Activated naive CD8-positive, alpha-beta T cell treated with anti-CD3 and anti-CD28 coated beads, Interleukin-2, amount 50 U/mL, for 24 hours (primary cell): ENCODE data around the gene TMC1.

Experiments
- ATAC-seq: fragments of 150-1000 bp; cut with Tn5 transposase; one replicate; pipeline ENCODE4 v1.10.0; 2021
- DNase-seq: peaks from one replicate; pipeline ENCODE4 v3.0.0; 2021
- H3K27ac Mint-ChIP-seq: one replicate; pipeline ENCODE4 v1.8.0; 2021; ENCODE audit warnings: mild to moderate bottlenecking, mixed read lengths
- H3K27me3 Mint-ChIP-seq: one replicate; pipeline ENCODE4 v1.8.0; 2021; ENCODE audit warnings: mixed read lengths
- H3K36me3 Mint-ChIP-seq: one replicate; pipeline ENCODE4 v1.8.0; 2021; ENCODE audit warnings: low read depth, mixed read lengths
- H3K4me1 Mint-ChIP-seq: one replicate; pipeline ENCODE4 v1.8.0; 2021; ENCODE audit warnings: mixed read lengths
- H3K4me3 Mint-ChIP-seq: one replicate; pipeline ENCODE4 v1.8.0; 2021; ENCODE audit warnings: mild to moderate bottlenecking, moderate library complexity, mixed read lengths
- H3K9me3 Mint-ChIP-seq: one replicate; pipeline ENCODE4 v1.8.0; 2021; ENCODE audit warnings: mixed read lengths

Gene TMC1

GRCh38 chr9:72597181-72597517 is 75.7 kb downstream of the TMC1 start:
- H3K36me3 Mint-ChIP-seq, result no peaks in the 10 kb centered on the region
- H3K27ac Mint-ChIP-seq, result no peak overlapping the region
- DNase-seq (no peak), ATAC-seq (peak; percentile 22)
- peaks cover 11% of the 10 kb centered on the region for H3K4me1 Mint-ChIP-seq
- H3K4me3 Mint-ChIP-seq, result no peak overlapping the region
- H3K9me3 Mint-ChIP-seq, result no peaks in the 10 kb centered on the region
- peaks cover 14% of the 10 kb centered on the region for H3K27me3 Mint-ChIP-seq

GRCh38 chr9:72597601-72598000 is 76.2 kb downstream of the TMC1 start:
- Mint-ChIP-seq H3K27ac (no peak overlapping the region), H3K9me3 (no peaks in the 10 kb centered on the region), H3K4me3 (no peak overlapping the region), H3K4me1 (peaks cover 11% of the 10 kb centered on the region), H3K27me3 (peaks cover 14% of the 10 kb centered on the region), H3K36me3 (no peaks in the 10 kb centered on the region)
- ATAC-seq (no peak), DNase-seq (no peak)

- Mint-ChIP-seq H3K4me3 (no peak overlapping the region), H3K27ac (no peak overlapping the region), H3K36me3 (no peaks in the 10 kb centered on the region), H3K9me3 (no peaks in the 10 kb centered on the region), H3K4me1 (peaks cover 9% of the 10 kb centered on the region), H3K27me3 (peaks cover 10% of the 10 kb centered on the region)
- no peak for ATAC-seq
- no peak for DNase-seq
Measured at GRCh38 chr9:72598639-72599038, 77.2 kb downstream of the TMC1 start.

GRCh38 chr9:72599874-72600534 is 78.6 kb downstream of the TMC1 start:
- DNase-seq, result no peak
- Mint-ChIP-seq H3K4me3 (no peak overlapping the region), H3K36me3 (no peaks in the 10 kb centered on the region)

GRCh38 chr9:72600671-72601070 is 79.3 kb downstream of the TMC1 start:
- peaks cover 9% of the 10 kb centered on the region for H3K4me1 Mint-ChIP-seq
- DNase-seq, result no peak
- peaks cover 2% of the 10 kb centered on the region for H3K27me3 Mint-ChIP-seq
- H3K9me3 Mint-ChIP-seq, result no peaks in the 10 kb centered on the region
- H3K36me3 Mint-ChIP-seq, result no peaks in the 10 kb centered on the region
- no peak overlapping the region for H3K4me3 Mint-ChIP-seq
- ATAC-seq, result no peak
- no peak overlapping the region for H3K27ac Mint-ChIP-seq

More at GRCh38 chr9:72599874-72600534, 78.6 kb downstream of the TMC1 start:
- Mint-ChIP-seq H3K27ac (no peak overlapping the region), H3K9me3 (no peaks in the 10 kb centered on the region), H3K27me3 (peaks cover 4% of the 10 kb centered on the region), H3K4me1 (peaks cover 9% of the 10 kb centered on the region)
- ATAC-seq, result no peak

GRCh38 chr9:72601615-72602014 is 80.2 kb downstream of the TMC1 start:
- ATAC-seq, result no peak

GRCh38 chr9:72612449-72612848 is 91.0 kb downstream of the TMC1 start:
- ATAC-seq, result no peak
- H3K27me3 Mint-ChIP-seq, result peaks cover 3% of the 10 kb centered on the region
- no peak overlapping the region for H3K27ac Mint-ChIP-seq
- H3K9me3 Mint-ChIP-seq, result no peaks in the 10 kb centered on the region
- DNase-seq, result no peak
- H3K36me3 Mint-ChIP-seq, result no peaks in the 10 kb centered on the region
- H3K4me3 Mint-ChIP-seq, result no peak overlapping the region
- H3K4me1 Mint-ChIP-seq, result no peaks in the 10 kb centered on the region

More at GRCh38 chr9:72601615-72602014, 80.2 kb downstream of the TMC1 start:
- H3K27ac Mint-ChIP-seq, result no peak overlapping the region
- peaks cover 2% of the 10 kb centered on the region for H3K27me3 Mint-ChIP-seq
- H3K36me3 Mint-ChIP-seq, result no peaks in the 10 kb centered on the region
- H3K9me3 Mint-ChIP-seq, result no peaks in the 10 kb centered on the region
- H3K4me1 Mint-ChIP-seq, result peaks cover 3% of the 10 kb centered on the region
- no peak overlapping the region for H3K4me3 Mint-ChIP-seq
- DNase-seq, result no peak

GRCh38 chr9:72614067-72614466 is 92.7 kb downstream of the TMC1 start:
- Mint-ChIP-seq H3K9me3 (no peaks in the 10 kb centered on the region), H3K4me3 (no peak overlapping the region), H3K36me3 (no peaks in the 10 kb centered on the region), H3K4me1 (no peaks in the 10 kb centered on the region), H3K27ac (no peak overlapping the region), H3K27me3 (peaks cover 2% of the 10 kb centered on the region)
- no peak for ATAC-seq
- no peak for DNase-seq

GRCh38 chr9:72615931-72616330 is 94.5 kb downstream of the TMC1 start:
- no peak for ATAC-seq
- no peak for DNase-seq
- Mint-ChIP-seq H3K4me3 (no peak overlapping the region), H3K27ac (no peak overlapping the region), H3K4me1 (no peaks in the 10 kb centered on the region), H3K36me3 (no peaks in the 10 kb centered on the region), H3K27me3 (peaks cover 2% of the 10 kb centered on the region), H3K9me3 (no peaks in the 10 kb centered on the region)

GRCh38 chr9:72618811-72619210 is 97.4 kb downstream of the TMC1 start:
- Mint-ChIP-seq H3K27me3 (peaks cover 2% of the 10 kb centered on the region), H3K4me3 (no peak overlapping the region), H3K27ac (no peak overlapping the region), H3K36me3 (no peaks in the 10 kb centered on the region), H3K4me1 (no peaks in the 10 kb centered on the region), H3K9me3 (no peaks in the 10 kb centered on the region)
- ATAC-seq, result no peak
- DNase-seq, result no peak

- DNase-seq, result no peak
- Mint-ChIP-seq H3K27me3 (peaks cover 2% of the 10 kb centered on the region), H3K36me3 (no peaks in the 10 kb centered on the region), H3K4me1 (no peaks in the 10 kb centered on the region), H3K4me3 (no peak overlapping the region), H3K27ac (no peak overlapping the region), H3K9me3 (no peaks in the 10 kb centered on the region)
- no peak for ATAC-seq
Measured at GRCh38 chr9:72622186-72622585, 100.8 kb downstream of the TMC1 start.

- ATAC-seq (no peak), DNase-seq (no peak)
- Mint-ChIP-seq H3K9me3 (no peaks in the 10 kb centered on the region), H3K27ac (no peak overlapping the region), H3K4me1 (no peaks in the 10 kb centered on the region), H3K36me3 (no peaks in the 10 kb centered on the region), H3K4me3 (no peak overlapping the region), H3K27me3 (no peaks in the 10 kb centered on the region)
Measured at GRCh38 chr9:72623156-72623555, 101.7 kb downstream of the TMC1 start.

- H3K27ac Mint-ChIP-seq, result no peak overlapping the region
Measured at GRCh38 chr9:72627147-72627546, 105.7 kb downstream of the TMC1 start.

GRCh38 chr9:72627956-72628540 is 106.6 kb downstream of the TMC1 start:
- peaks cover 5% of the 10 kb centered on the region for H3K9me3 Mint-ChIP-seq
- no peaks in the 10 kb centered on the region for H3K36me3 Mint-ChIP-seq
- H3K27ac Mint-ChIP-seq, result no peak overlapping the region
- no peak for ATAC-seq
- no peaks in the 10 kb centered on the region for H3K27me3 Mint-ChIP-seq
- no peak for DNase-seq
- H3K4me3 Mint-ChIP-seq, result no peak overlapping the region
- H3K4me1 Mint-ChIP-seq, result no peaks in the 10 kb centered on the region

More at GRCh38 chr9:72627147-72627546, 105.7 kb downstream of the TMC1 start:
- Mint-ChIP-seq H3K4me1 (no peaks in the 10 kb centered on the region), H3K4me3 (no peak overlapping the region), H3K36me3 (no peaks in the 10 kb centered on the region), H3K9me3 (peaks cover 5% of the 10 kb centered on the region), H3K27me3 (no peaks in the 10 kb centered on the region)
- ATAC-seq, result no peak
- DNase-seq, result no peak

GRCh38 chr9:72633966-72634365 is 112.6 kb downstream of the TMC1 start:
- DNase-seq (peak; percentile 4), ATAC-seq (peak; percentile 54)
- peak overlapping the region; percentile 11 for H3K27ac Mint-ChIP-seq
- peaks cover 2% of the 10 kb centered on the region for H3K27me3 Mint-ChIP-seq
- H3K9me3 Mint-ChIP-seq, result peaks cover 13% of the 10 kb centered on the region
- H3K36me3 Mint-ChIP-seq, result no peaks in the 10 kb centered on the region
- H3K4me3 Mint-ChIP-seq, result no peak overlapping the region
- peaks cover 16% of the 10 kb centered on the region for H3K4me1 Mint-ChIP-seq
